Activated CD8-positive, alpha-beta memory T cell treated with anti-CD3 and anti-CD28 coated beads for 36 hours (primary cell): ENCODE results near the gene SIM2. TPM values are rescaled to one million over a fixed set of nuclear protein-coding genes. Genes with fewer than 3 reads are reported as not detected.

Experiments used
- CTCF ChIA-PET: fragments of 350-600 bp; sonication (Branson Sonifier 250); formaldehyde crosslinking; loops from one replicate; lab custom pipeline; 2021; ENCODE audit warnings: antibody characterized with exemption; lab: Charles Lee
- POLR2A ChIA-PET: fragments of 350-600 bp; sonication (Branson Sonifier 250); formaldehyde crosslinking; loops from one replicate; lab custom pipeline; 2021; ENCODE audit warnings: antibody characterized with exemption; lab: Charles Lee
- total RNA-seq, 2 experiments: library from RNA; stranded (reverse); gene quantifications; one replicate each; pipeline ENCODE4 v1.2.3, GENCODE V29; 2021

Gene SIM2
- total RNA-seq, 2 experiments from 2014 or later, result not detected

GRCh38 chr21:36697851-36698384 is 997 bp upstream of the SIM2 start:
- CTCF ChIA-PET, result no interaction called here
- POLR2A ChIA-PET, result no interaction called here

- ChIA-PET POLR2A (no interaction called here), CTCF (no interaction called here)
Measured at GRCh38 chr21:36698385-36698980, 432 bp upstream of the SIM2 start.

- CTCF ChIA-PET, result no interaction called here
- POLR2A ChIA-PET, result no interaction called here
Measured at GRCh38 chr21:36699546-36700294, 805 bp downstream of the SIM2 start.

- POLR2A ChIA-PET, result no interaction called here
- CTCF ChIA-PET, result interaction anchor here (0.6 kb wide), 1 partner anchor 642 kb away, joined by 3 read pairs; no protein-coding TSS in a partner anchor
Measured at GRCh38 chr21:36700295-36700970, 1.5 kb downstream of the SIM2 start.

- CTCF ChIA-PET, result interaction anchor here (0.6 kb wide), 1 partner anchor 643 kb away, joined by 3 read pairs; no protein-coding TSS in a partner anchor
- POLR2A ChIA-PET, result no interaction called here
Measured at GRCh38 chr21:36700971-36701755, 2.2 kb downstream of the SIM2 start.

GRCh38 chr21:36701756-36702621 is 3.1 kb downstream of the SIM2 start:
- ChIA-PET CTCF (interaction anchor here (1.0 kb wide), 1 partner anchor 9 kb away, joined by 3 read pairs; no protein-coding TSS in a partner anchor), POLR2A (no interaction called here)

GRCh38 chr21:36702622-36702968 is 3.7 kb downstream of the SIM2 start:
- ChIA-PET CTCF (interaction anchor here (1.0 kb wide), 1 partner anchor 8 kb away, joined by 3 read pairs; no protein-coding TSS in a partner anchor), POLR2A (no interaction called here)

- ChIA-PET POLR2A (no interaction called here), CTCF (no interaction called here)
Measured at GRCh38 chr21:36703123-36703522, 4.2 kb downstream of the SIM2 start.

- ChIA-PET CTCF (no interaction called here), POLR2A (no interaction called here)
Measured at GRCh38 chr21:36703626-36704280, 4.8 kb downstream of the SIM2 start.

GRCh38 chr21:36704281-36704957 is 5.5 kb downstream of the SIM2 start:
- ChIA-PET POLR2A (no interaction called here), CTCF (no interaction called here)

- POLR2A ChIA-PET, result no interaction called here
- CTCF ChIA-PET, result interaction anchor here (1.2 kb wide), 1 partner anchor 10 kb away, joined by 3 read pairs; no protein-coding TSS in a partner anchor
Measured at GRCh38 chr21:36704958-36705678, 6.2 kb downstream of the SIM2 start.

- POLR2A ChIA-PET, result no interaction called here
- CTCF ChIA-PET, result interaction anchor here (0.6 to 1.2 kb wide), 2 partner anchors 9 to 275 kb away, joined by 3 read pairs; no protein-coding TSS in a partner anchor
Measured at GRCh38 chr21:36705679-36706481, 7.0 kb downstream of the SIM2 start.

- ChIA-PET POLR2A (no interaction called here), CTCF (interaction anchor here (0.6 to 1.2 kb wide), 2 partner anchors 9 to 276 kb away, joined by 3 read pairs; no protein-coding TSS in a partner anchor)
Measured at GRCh38 chr21:36706482-36706852, 7.6 kb downstream of the SIM2 start.

- CTCF ChIA-PET, result no interaction called here
- POLR2A ChIA-PET, result no interaction called here
Measured at GRCh38 chr21:36706951-36707762, 8.2 kb downstream of the SIM2 start.

GRCh38 chr21:36707763-36708285 is 8.9 kb downstream of the SIM2 start:
- ChIA-PET CTCF (no interaction called here), POLR2A (no interaction called here)
